ENCODE results near the gene PPP2R5A. TPM values are rescaled to one million over a fixed set of nuclear protein-coding genes. Genes with fewer than 3 reads are reported as not detected.

Gene PPP2R5A
- total RNA-seq, 1 donor from 2014 or later = 10.7 TPM

- no peak for DNase-seq (ENCODE audit: low spot score in 2 of 2, unreplicated experiment in 2 of 2)
- no peaks in the 10 kb centered on the region for H3K4me1 Mint-ChIP-seq
- no peaks in the 10 kb centered on the region for H3K27me3 Mint-ChIP-seq (ENCODE audit: low read depth)
- no peak for TF ChIP-seq CTCF (IDR thresholded peaks at IDR 0.05; ENCODE audit: unreplicated experiment)
- H3K9me3 Mint-ChIP-seq = no peaks in the 10 kb centered on the region
- no peak overlapping the region for H3K27ac Mint-ChIP-seq
- H3K4me3 Mint-ChIP-seq = no peak overlapping the region
- no peaks in the 10 kb centered on the region for H3K36me3 Mint-ChIP-seq
Measured at GRCh38 chr1:212241501-212241900, 43.7 kb upstream of the PPP2R5A start.

- no peaks in the 10 kb centered on the region for H3K36me3 Mint-ChIP-seq
- H3K9me3 Mint-ChIP-seq = no peaks in the 10 kb centered on the region
- no peaks in the 10 kb centered on the region for H3K4me1 Mint-ChIP-seq
- no peaks in the 10 kb centered on the region for H3K27me3 Mint-ChIP-seq (ENCODE audit: low read depth)
- no peak overlapping the region for H3K27ac Mint-ChIP-seq
- TF ChIP-seq CTCF (IDR thresholded peaks at IDR 0.05; ENCODE audit: unreplicated experiment) = no peak
- H3K4me3 Mint-ChIP-seq = no peak overlapping the region
- no peak for DNase-seq (ENCODE audit: low spot score in 2 of 2, unreplicated experiment in 2 of 2)
Measured at GRCh38 chr1:212241957-212242287, 43.3 kb upstream of the PPP2R5A start.

- no peak for TF ChIP-seq CTCF (IDR thresholded peaks at IDR 0.05; ENCODE audit: unreplicated experiment)
- Mint-ChIP-seq H3K27ac (no peak overlapping the region), H3K4me3 (no peak overlapping the region), H3K9me3 (no peaks in the 10 kb centered on the region), H3K36me3 (no peaks in the 10 kb centered on the region), H3K4me1 (peaks cover 5% of the 10 kb centered on the region), H3K27me3 (ENCODE audit: low read depth) (no peaks in the 10 kb centered on the region)
- DNase-seq (ENCODE audit: low spot score in 2 of 2, unreplicated experiment in 2 of 2) = no peak
Measured at GRCh38 chr1:212242288-212242984, 42.8 kb upstream of the PPP2R5A start.

- H3K9me3 Mint-ChIP-seq = no peaks in the 10 kb centered on the region
- H3K27me3 Mint-ChIP-seq (ENCODE audit: low read depth) = no peaks in the 10 kb centered on the region
- no peak overlapping the region for H3K27ac Mint-ChIP-seq
- TF ChIP-seq CTCF (IDR thresholded peaks at IDR 0.05; ENCODE audit: unreplicated experiment) = no peak
- no peak overlapping the region for H3K4me3 Mint-ChIP-seq
- H3K4me1 Mint-ChIP-seq = peaks cover 6% of the 10 kb centered on the region
- no peak for DNase-seq (ENCODE audit: low spot score in 2 of 2, unreplicated experiment in 2 of 2)
- no peaks in the 10 kb centered on the region for H3K36me3 Mint-ChIP-seq
Measured at GRCh38 chr1:212242985-212243308, 42.3 kb upstream of the PPP2R5A start.

- H3K4me3 Mint-ChIP-seq = no peak overlapping the region
- no peaks in the 10 kb centered on the region for H3K27me3 Mint-ChIP-seq (ENCODE audit: low read depth)
- peaks cover 6% of the 10 kb centered on the region for H3K4me1 Mint-ChIP-seq
- TF ChIP-seq CTCF (IDR thresholded peaks at IDR 0.05; ENCODE audit: unreplicated experiment) = no peak
- DNase-seq (ENCODE audit: low spot score in 2 of 2, unreplicated experiment in 2 of 2) = no peak
- no peaks in the 10 kb centered on the region for H3K9me3 Mint-ChIP-seq
- H3K36me3 Mint-ChIP-seq = no peaks in the 10 kb centered on the region
- no peak overlapping the region for H3K27ac Mint-ChIP-seq
Measured at GRCh38 chr1:212244441-212244840, 40.8 kb upstream of the PPP2R5A start.
